Measurements from ENCODE around the gene UGT3A1. TPM values are rescaled to one million over a fixed set of nuclear protein-coding genes. Genes with fewer than 3 reads are reported as not detected.

UGT3A1 gene
- total RNA-seq, 1 experiment from 2014 or later = not detected

DNA sequence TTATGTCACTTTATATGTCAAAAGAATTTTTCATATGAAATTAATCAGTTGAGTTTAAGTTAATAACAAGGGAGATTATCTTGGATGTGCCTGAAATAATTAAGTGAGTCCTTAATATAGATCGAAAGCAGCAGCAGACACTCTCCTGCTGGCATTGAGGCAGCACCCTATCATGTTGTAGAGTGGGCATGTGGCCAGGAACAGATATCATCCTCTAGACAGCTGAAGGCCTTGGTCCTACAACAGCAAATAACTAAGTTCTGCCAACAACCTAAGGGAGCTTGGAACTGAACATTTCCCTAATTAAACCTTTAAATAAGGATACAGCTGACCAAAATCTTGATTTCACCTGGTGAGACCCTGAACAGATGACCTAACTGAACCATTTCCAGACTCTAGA, 25.8 kb upstream of the UGT3A1 start:
- Histone ChIP-seq H4K20me1 (ENCODE audit: insufficient read depth) (no peaks in the 10 kb centered on the region), H3K4me2 (ENCODE audit: low read length) (no peak overlapping the region), H2AFZ (ENCODE audit: low read depth, low read length, poor library complexity, severe bottlenecking) (no peak overlapping the region), H3K27ac (ENCODE audit: low read depth, low read length) (no peak overlapping the region), H3K9me2 (ENCODE audit: insufficient read depth) (no peaks in the 10 kb centered on the region), H3K36me3 (ENCODE audit: control insufficient read depth in 1 of 2, insufficient read depth in 2 of 2, low read length in 2 of 2) (no peaks in the 10 kb centered on the region), H3K9ac (ENCODE audit: low read length) (no peak overlapping the region), H3K79me2 (ENCODE audit: insufficient read depth, low read length) (no peaks in the 10 kb centered on the region), H3K9me3 (ENCODE audit: control insufficient read depth in 1 of 2, insufficient read depth in 1 of 2, low read depth in 1 of 2, low read length in 2 of 2) (peaks cover 0 to 11% of the 10 kb centered on the region in 2 experiments; a peak in 1 of 4 replicates), H3K4me3 (replicated peaks in 1 of 2; ENCODE audit: low read depth in 1 of 2, low read length in 2 of 2) (no peak overlapping the region), H3K4me1 (ENCODE audit: control insufficient read depth in 1 of 2, insufficient read depth in 2 of 2, low read length in 2 of 2) (no peaks in the 10 kb centered on the region), H3K27me3 (ENCODE audit: insufficient read depth, low read length) (0 out of 2 replicates have a peak, but pooled peaks cover 3% of the 10 kb centered on the region)
- intact Hi-C loops (cut with micrococcal nuclease) = no loop called here
- TF ChIP-seq CBX3 (IDR thresholded peaks at IDR 0.05; ENCODE audit: low read depth) (no peak), EGR1 (IDR thresholded peaks at IDR 0.05; ENCODE audit: low read depth) (no peak), REST (IDR thresholded peaks at IDR 0.05; ENCODE audit: low read depth) (no peak), ZNF274 (IDR thresholded peaks at IDR 0.05; ENCODE audit: low read depth, low read length) (no peak), JUND (IDR thresholded peaks at IDR 0.05) (no peak), RAD21 (IDR thresholded peaks at IDR 0.05; ENCODE audit: low read depth) (no peak), YY1 (IDR thresholded peaks at IDR 0.05; ENCODE audit: extremely low read depth, insufficient replicate concordance, low read depth, low read length) (no peak), SP1 (IDR thresholded peaks at IDR 0.05; ENCODE audit: low read depth) (no peak), MAX (IDR thresholded peaks at IDR 0.05) (no peak), EZH2 (IDR thresholded peaks at IDR 0.05) (no peak)
- BruUV-seq (replicated peaks) = no TSS peak
- DNase-seq (ENCODE audit: low read depth, low spot score) (no peak), ATAC-seq (no peak)
- ChIA-PET POLR2A (no interaction called here), CTCF (no interaction called here), RAD21 (ENCODE audit: low non-redundant PET in 1 of 2, low total read pairs in 2 of 2, uncharacterized antibody in 2 of 2, unreplicated experiment in 2 of 2) (no interaction called here)
